Endodermal cell (in vitro differentiated cells): ENCODE data around the gene GALE. TPM values are rescaled to one million over a fixed set of nuclear protein-coding genes. Genes with fewer than 3 reads are reported as not detected.

Experiments used
- DNase-seq: peaks from one replicate; pipeline ENCODE4 v3.0.0-alpha.2; 2017
- H3K27ac ChIP-seq: 2 replicates; pipeline ENCODE4 v1.5.1; 2013; ENCODE audit warnings: mild to moderate bottlenecking, low read depth, low read length, moderate library complexity
- H3K27me3 ChIP-seq: 2 replicates; pipeline ENCODE4 v1.6.1; 2013; ENCODE audit warnings: mild to moderate bottlenecking, low read length, moderate library complexity; ENCODE audit not compliant: insufficient read depth, control insufficient read depth, poor library complexity, severe bottlenecking
- H3K36me3 ChIP-seq: 2 replicates; pipeline ENCODE4 v1.7.0; 2013; ENCODE audit warnings: mild to moderate bottlenecking, low read length, moderate library complexity; ENCODE audit not compliant: control insufficient read depth, insufficient read depth
- H3K4me1 ChIP-seq: one replicate; pipeline ENCODE4 v1.7.0; 2013; ENCODE audit warnings: low read length; ENCODE audit not compliant: control insufficient read depth, insufficient read depth
- H3K4me3 ChIP-seq: 2 replicates; pipeline ENCODE4 v1.5.1; 2013; ENCODE audit warnings: mild to moderate bottlenecking, low read length, moderate library complexity
- H3K9ac ChIP-seq: 2 replicates; pipeline ENCODE4 v1.6.1; 2013; ENCODE audit warnings: mild to moderate bottlenecking, low read length, moderate library complexity; ENCODE audit not compliant: poor library complexity, severe bottlenecking; ENCODE audit errors: extremely low read depth
- H3K9me3 ChIP-seq: 2 replicates; pipeline ENCODE4 v1.6.1; 2013; ENCODE audit warnings: mild to moderate bottlenecking, low read length, moderate library complexity; ENCODE audit not compliant: control insufficient read depth
- H3K27ac Mint-ChIP-seq: 2 replicates; pipeline ENCODE4 v1.8.0; 2020; ENCODE audit warnings: mixed read lengths
- H3K27me3 Mint-ChIP-seq: 2 replicates; pipeline ENCODE4 v1.8.0; 2021; ENCODE audit warnings: mild to moderate bottlenecking, mixed read lengths; ENCODE audit not compliant: insufficient read depth
- H3K36me3 Mint-ChIP-seq: 2 replicates; pipeline ENCODE4 v1.8.0; 2020; ENCODE audit warnings: low read depth, mixed read lengths
- H3K4me1 Mint-ChIP-seq: 2 replicates; pipeline ENCODE4 v1.8.0; 2020; ENCODE audit warnings: mixed read lengths
- H3K4me3 Mint-ChIP-seq: 2 replicates; pipeline ENCODE4 v1.8.0; 2020; ENCODE audit warnings: mild to moderate bottlenecking, moderate library complexity, mixed read lengths
- H3K9me3 Mint-ChIP-seq: 2 replicates; pipeline ENCODE4 v1.8.0; 2020; ENCODE audit warnings: mild to moderate bottlenecking, mixed read lengths
- WGBS, 2 experiments: methylation state at CpG; one replicate each; pipeline versions ENCODE4 v1.1.5 to v1.1.7; 2013; ENCODE audit warnings: missing lambda C conversion rate in 2 of 2, mixed read lengths in 1 of 2; ENCODE audit not compliant: insufficient coverage in 1 of 2, insufficient read length in 1 of 2; 5-methylcytosine and 5-hydroxymethylcytosine counted together
- total RNA-seq, 2 donors: library from RNA; stranded (reverse); fragmentation: NEBNext Ultra II Directional in 1 of 2; extraction: Animal tissue kit (Norgen Biotek cat#: 25700) in 1 of 2; gene quantifications; 2 replicates in 1 of 2; 3 replicates in 1 of 2; pipeline ENCODE4 v1.2.1, GENCODE V29; 2021
- TF ChIP-seq, protein P1 (sequence below): fragments of 200-600 bp; sonication (generic); conservative IDR thresholded peaks from 2 replicates; pipeline ENCODE4 v1.5.0; 2021; ENCODE audit warnings: antibody characterized with exemption, mild to moderate bottlenecking

The GALE gene
- total RNA-seq, 2 donors from 2014 or later, result 60.4 to 66.0 TPM

DNA sequence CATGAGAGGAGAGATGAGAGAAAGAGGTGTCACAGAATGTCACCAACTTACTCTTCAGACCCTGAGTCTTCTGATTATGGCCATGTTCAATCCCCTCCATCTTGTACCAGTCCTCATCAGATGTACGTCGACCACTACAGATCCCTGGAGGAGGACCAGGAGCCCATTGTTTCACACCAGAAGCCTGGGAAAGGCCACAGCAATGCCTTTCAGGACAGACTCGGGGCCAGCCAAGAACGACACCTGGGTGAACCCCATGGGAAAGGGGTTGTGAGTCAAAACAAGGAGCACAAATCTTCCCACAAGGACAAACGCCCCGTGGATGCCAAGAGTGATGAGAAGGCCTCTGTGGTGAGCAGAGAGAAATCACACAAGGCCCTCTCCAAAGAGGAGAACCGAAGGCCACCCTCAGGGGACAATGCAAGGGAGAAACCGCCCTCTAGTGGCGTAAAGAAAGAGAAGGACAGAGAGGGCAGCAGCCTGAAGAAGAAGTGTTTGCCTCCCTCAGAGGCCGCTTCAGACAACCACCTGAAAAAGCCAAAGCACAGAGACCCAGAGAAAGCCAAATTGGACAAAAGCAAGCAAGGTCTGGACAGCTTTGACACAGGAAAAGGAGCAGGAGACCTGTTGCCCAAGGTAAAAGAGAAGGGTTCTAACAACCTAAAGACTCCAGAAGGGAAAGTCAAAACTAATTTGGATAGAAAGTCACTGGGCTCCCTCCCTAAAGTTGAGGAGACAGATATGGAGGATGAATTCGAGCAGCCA lies 49.3 kb downstream of the GALE start:
- H3K27me3 Mint-ChIP-seq, result no peaks in the 10 kb centered on the region
- Histone ChIP-seq H3K4me1 (no peaks in the 10 kb centered on the region), H3K36me3 (peaks cover 89% of the 10 kb centered on the region), H3K9ac (no peak overlapping the region), H3K27me3 (no peaks in the 10 kb centered on the region), H3K9me3 (no peaks in the 10 kb centered on the region), H3K4me3 (no peak overlapping the region), H3K27ac (no peak overlapping the region)
- no peak overlapping the region for H3K4me3 Mint-ChIP-seq
- peak overlapping the region; percentile 48 for H3K27ac Mint-ChIP-seq
- H3K4me1 Mint-ChIP-seq, result no peaks in the 10 kb centered on the region
- peaks cover 67% of the 10 kb centered on the region for H3K36me3 Mint-ChIP-seq
- 77 to 82% methylated on average over 10 to 11 of the region's 11 CpGs for WGBS, 2 experiments
- TF ChIP-seq, protein P1, sequence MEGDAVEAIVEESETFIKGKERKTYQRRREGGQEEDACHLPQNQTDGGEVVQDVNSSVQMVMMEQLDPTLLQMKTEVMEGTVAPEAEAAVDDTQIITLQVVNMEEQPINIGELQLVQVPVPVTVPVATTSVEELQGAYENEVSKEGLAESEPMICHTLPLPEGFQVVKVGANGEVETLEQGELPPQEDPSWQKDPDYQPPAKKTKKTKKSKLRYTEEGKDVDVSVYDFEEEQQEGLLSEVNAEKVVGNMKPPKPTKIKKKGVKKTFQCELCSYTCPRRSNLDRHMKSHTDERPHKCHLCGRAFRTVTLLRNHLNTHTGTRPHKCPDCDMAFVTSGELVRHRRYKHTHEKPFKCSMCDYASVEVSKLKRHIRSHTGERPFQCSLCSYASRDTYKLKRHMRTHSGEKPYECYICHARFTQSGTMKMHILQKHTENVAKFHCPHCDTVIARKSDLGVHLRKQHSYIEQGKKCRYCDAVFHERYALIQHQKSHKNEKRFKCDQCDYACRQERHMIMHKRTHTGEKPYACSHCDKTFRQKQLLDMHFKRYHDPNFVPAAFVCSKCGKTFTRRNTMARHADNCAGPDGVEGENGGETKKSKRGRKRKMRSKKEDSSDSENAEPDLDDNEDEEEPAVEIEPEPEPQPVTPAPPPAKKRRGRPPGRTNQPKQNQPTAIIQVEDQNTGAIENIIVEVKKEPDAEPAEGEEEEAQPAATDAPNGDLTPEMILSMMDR, result peak; percentile 91
- no peaks in the 10 kb centered on the region for H3K9me3 Mint-ChIP-seq
- peak; percentile 81 for DNase-seq

DNA sequence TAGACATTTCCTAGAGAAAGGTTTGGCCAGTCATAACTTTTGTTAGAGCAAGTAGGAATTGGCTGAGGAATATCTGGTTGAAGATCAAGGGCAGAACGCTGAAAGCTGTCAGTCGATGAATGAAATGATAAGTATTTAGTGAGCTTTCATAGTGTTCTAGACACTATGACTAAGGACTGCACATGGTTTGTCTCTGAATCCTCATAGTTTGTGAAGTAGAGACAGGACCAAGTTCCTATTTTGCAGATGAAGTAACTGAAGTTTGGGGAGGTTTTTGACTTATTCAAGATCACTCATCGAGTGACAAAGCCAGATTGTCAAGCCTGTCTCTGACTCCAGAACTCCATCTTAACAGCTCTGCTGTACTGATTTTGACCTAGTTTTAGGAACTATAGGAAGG lies 52.5 kb downstream of the GALE start:
- TF ChIP-seq, protein P1, result no peak
- Mint-ChIP-seq H3K9me3 (no peaks in the 10 kb centered on the region), H3K4me3 (no peak overlapping the region), H3K4me1 (peaks cover 11% of the 10 kb centered on the region), H3K27me3 (no peaks in the 10 kb centered on the region), H3K27ac (no peak overlapping the region), H3K36me3 (peaks cover 40% of the 10 kb centered on the region)
- WGBS, 2 experiments, result 96 to 98% methylated on average over 3 of the region's 3 CpGs
- H3K27ac ChIP-seq, result no peak overlapping the region
- no peak overlapping the region for H3K4me3 ChIP-seq
- peaks cover 60% of the 10 kb centered on the region for H3K36me3 ChIP-seq
- H3K4me1 ChIP-seq, result peaks cover 2% of the 10 kb centered on the region
- no peaks in the 10 kb centered on the region for H3K9me3 ChIP-seq
- H3K27me3 ChIP-seq, result no peaks in the 10 kb centered on the region
- no peak overlapping the region for H3K9ac ChIP-seq
- no peak for DNase-seq

Other genes with a start within 250 kb of the GALE start
- 100 to 1,000 TPM; 281 to 338 TPM for gene ID3, start 241.3 kb downstream of the GALE start, total RNA-seq
- gene RPL11, start 108.9 kb downstream of the GALE start, total RNA-seq, result 1,000 to 10,000 TPM; 1,338 to 1,473 TPM
- 10 to 100 TPM; 33.3 to 42.4 TPM for gene ELOA, start 57.3 kb downstream of the GALE start, total RNA-seq
- gene PITHD1, start 22.3 kb downstream of the GALE start, total RNA-seq, result 10 to 100 TPM; 62.5 to 71.3 TPM
- gene LYPLA2, start 9.6 kb downstream of the GALE start, total RNA-seq, result 100 to 1,000 TPM; 103 to 107 TPM
- 10 to 100 TPM; 24.0 to 41.7 TPM for gene HMGCL, start 24.7 kb upstream of the GALE start, total RNA-seq
- gene FUCA1, start 67.5 kb upstream of the GALE start, total RNA-seq, result 10 to 100 TPM in 1 of 2 donors, 1 to 10 TPM in 1; 9.7 to 14.0 TPM
- gene CNR2, start 112.6 kb upstream of the GALE start, total RNA-seq, result not detected
- 100 to 1,000 TPM; 107 to 108 TPM for gene PNRC2, start 159.1 kb upstream of the GALE start, total RNA-seq
- gene SRSF10, start 179.6 kb upstream of the GALE start, total RNA-seq, result 100 to 1,000 TPM; 162 to 170 TPM